Bronchial epithelial cell (primary cell): Measurements from ENCODE around the gene ZNG1A. TPM values are rescaled to one million over a fixed set of nuclear protein-coding genes. Genes with fewer than 3 reads are reported as not detected.
"Not testable (repeated sequence)": the region's sequence is repeated elsewhere in the genome, so short reads cannot be mapped to it uniquely, and the experiment has no call there.

Source experiments
- DNase-seq: peaks from one replicate; pipeline ENCODE4 v3.0.0-alpha.2; 2010; ENCODE audit warnings: low read depth
- FAIRE-seq: peaks from 2 replicates; lab custom pipeline; 2011; peaks lifted over from hg19 to GRCh38; lab: Jason Lieb, UNC
- H3K27me3 ChIP-seq: 2 replicates; pipeline ENCODE4 v1.5.1; 2011; ENCODE audit warnings: low read length; ENCODE audit not compliant: control insufficient read depth, insufficient read depth
- H3K36me3 ChIP-seq: 2 replicates; pipeline ENCODE4 v1.5.1; 2011; ENCODE audit warnings: low read length; ENCODE audit not compliant: control insufficient read depth, insufficient read depth
- H3K4me3 ChIP-seq: 2 replicates; pipeline ENCODE4 v1.5.1; 2011; ENCODE audit warnings: mild to moderate bottlenecking, low read depth, low read length, control low read depth
- total RNA-seq: library from RNA; depleted of rRNA; stranded (reverse); fragments of >200 nt; gene quantifications from 2 replicates; pipeline ENCODE4 v1.2.1, GENCODE V29; 2014

ZNG1A gene
- total RNA-seq, 1 donor from 2014 or later = 78.5 TPM

- H3K27me3 ChIP-seq = peaks cover 15% of the 10 kb centered on the region
- peak overlapping the region; percentile 23 for H3K4me3 ChIP-seq
- not testable (repeated sequence) for DNase-seq, FAIRE-seq, H3K36me3 ChIP-seq
Observed at GRCh38 chr9:113468-114266, 65.2 kb downstream of the ZNG1A start.

GRCh38 chr9:112589-113467, 66.0 kb downstream of the ZNG1A start:
- peaks cover 15% of the 10 kb centered on the region for H3K27me3 ChIP-seq
- not testable (repeated sequence) for H3K4me3 ChIP-seq, H3K36me3 ChIP-seq, DNase-seq, FAIRE-seq

- not testable (repeated sequence) for H3K36me3 ChIP-seq, FAIRE-seq, H3K4me3 ChIP-seq, DNase-seq
- peaks cover 13% of the 10 kb centered on the region for H3K27me3 ChIP-seq
Observed at GRCh38 chr9:110672-111071, 68.2 kb downstream of the ZNG1A start.

DNA sequence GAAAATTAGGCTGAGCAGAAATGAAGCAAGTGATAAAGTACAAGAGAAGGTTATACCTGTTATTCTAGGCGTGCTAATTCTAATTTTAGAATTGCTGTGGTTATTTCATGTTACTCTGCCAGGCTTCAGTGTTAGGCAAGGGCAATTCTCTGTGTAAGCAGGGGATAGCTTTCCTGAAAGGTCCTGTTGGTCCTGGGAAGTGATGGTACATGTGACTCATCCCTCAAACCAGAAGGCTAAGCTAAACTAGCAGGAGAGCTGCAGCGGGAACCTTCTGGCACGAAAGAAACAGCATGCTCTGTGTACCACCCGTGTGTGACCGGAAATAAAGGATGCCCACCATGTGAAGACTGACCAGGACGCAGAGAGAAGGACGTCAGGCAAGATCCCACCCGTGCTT, 69.3 kb downstream of the ZNG1A start:
- peaks cover 10% of the 10 kb centered on the region for H3K27me3 ChIP-seq
- FAIRE-seq, H3K4me3 ChIP-seq, H3K36me3 ChIP-seq: not testable (repeated sequence)
- peak; percentile 13 for DNase-seq

DNA sequence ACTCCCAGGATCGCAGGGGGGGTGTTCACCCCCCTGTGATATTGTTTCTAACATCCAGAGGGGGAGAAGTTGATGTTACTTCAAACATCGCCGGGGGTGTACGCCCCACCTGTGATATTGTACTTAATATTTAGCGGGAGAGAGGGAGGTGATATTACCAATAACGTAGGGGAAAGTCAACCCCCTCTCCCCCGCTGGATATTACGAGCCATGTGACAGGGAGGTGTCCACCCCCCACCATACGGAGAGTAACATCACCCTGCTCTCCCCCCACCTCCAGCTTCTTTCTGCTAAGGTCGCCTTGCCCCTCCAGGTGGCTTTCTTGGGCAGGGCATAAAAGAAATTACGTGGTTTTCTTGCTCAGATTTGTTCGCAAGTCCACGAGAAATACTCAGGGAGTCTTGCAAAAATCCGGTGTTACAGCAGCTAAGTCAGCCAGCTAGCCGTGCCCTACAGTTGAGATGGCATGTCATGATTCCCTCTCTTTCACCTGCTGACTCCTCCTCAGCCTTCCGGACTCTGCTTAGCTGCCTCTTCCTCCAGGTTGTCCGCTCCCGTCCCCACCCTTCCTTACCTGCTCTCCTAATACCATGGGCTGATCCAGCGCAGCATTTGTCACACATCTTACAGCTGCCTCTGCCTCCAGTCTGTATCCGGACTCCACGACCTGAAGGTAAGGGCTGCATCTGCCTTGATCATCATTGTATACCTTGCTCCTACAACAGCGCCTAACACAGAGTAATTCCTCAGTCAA, 69.9 kb downstream of the ZNG1A start:
- not testable (repeated sequence) for H3K27me3 ChIP-seq, H3K36me3 ChIP-seq, FAIRE-seq, H3K4me3 ChIP-seq
- peak; percentile 44 for DNase-seq

DNA sequence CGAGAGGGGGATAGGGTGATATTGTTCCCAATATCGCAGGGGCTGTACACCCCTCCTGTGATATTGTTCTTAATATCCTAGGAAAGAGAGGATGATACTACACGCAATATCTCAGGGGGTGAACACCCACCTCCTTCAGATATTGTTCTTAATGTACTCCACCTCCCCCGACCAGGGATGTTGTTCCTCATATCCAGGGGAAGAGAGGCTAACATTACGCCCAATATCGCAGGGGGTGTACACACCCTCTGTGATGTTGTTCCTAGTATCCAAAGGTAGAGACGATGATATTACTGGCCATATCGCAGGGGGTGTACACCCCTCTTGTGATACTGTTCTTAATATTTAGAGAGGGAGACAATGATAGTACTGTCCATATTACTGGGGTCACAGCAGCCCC, 72.9 kb downstream of the ZNG1A start:
- not testable (repeated sequence) for DNase-seq, H3K27me3 ChIP-seq, FAIRE-seq

GRCh38 chr9:100430-100829, 78.4 kb downstream of the ZNG1A start:
- not testable (repeated sequence) for FAIRE-seq, H3K27me3 ChIP-seq, H3K4me3 ChIP-seq, DNase-seq, H3K36me3 ChIP-seq

More for the DNA sequence above, 72.9 kb downstream of the ZNG1A start:
- H3K4me3 ChIP-seq, H3K36me3 ChIP-seq: not testable (repeated sequence)

- H3K4me3 ChIP-seq, H3K36me3 ChIP-seq, DNase-seq, FAIRE-seq, H3K27me3 ChIP-seq: not testable (repeated sequence)
Observed at GRCh38 chr9:99867-100266, 79.0 kb downstream of the ZNG1A start.

GRCh38 chr9:98775-99174, 80.1 kb downstream of the ZNG1A start:
- H3K4me3 ChIP-seq, DNase-seq, FAIRE-seq, H3K27me3 ChIP-seq, H3K36me3 ChIP-seq: not testable (repeated sequence)

DNA sequence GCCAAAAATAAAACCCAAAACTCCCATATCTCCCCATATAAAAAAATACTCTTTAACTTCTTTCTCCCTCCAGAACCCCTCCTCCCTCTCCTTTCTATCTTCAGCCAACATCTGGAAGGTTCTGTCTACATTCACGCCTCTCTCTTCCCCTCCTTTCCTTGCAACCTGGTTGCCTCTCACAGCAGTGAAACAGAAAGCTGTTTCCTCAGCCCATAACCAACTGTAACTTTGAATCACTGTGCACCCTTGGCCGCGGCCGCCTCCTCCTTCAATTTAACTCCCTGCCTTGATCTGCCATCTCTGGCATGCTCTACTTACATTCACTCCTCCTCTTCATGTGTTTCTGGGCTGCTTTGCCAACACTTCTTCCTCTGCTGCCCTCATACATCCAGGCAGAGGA, 83.9 kb downstream of the ZNG1A start:
- H3K27me3 ChIP-seq, FAIRE-seq, H3K4me3 ChIP-seq, DNase-seq, H3K36me3 ChIP-seq: not testable (repeated sequence)

DNA sequence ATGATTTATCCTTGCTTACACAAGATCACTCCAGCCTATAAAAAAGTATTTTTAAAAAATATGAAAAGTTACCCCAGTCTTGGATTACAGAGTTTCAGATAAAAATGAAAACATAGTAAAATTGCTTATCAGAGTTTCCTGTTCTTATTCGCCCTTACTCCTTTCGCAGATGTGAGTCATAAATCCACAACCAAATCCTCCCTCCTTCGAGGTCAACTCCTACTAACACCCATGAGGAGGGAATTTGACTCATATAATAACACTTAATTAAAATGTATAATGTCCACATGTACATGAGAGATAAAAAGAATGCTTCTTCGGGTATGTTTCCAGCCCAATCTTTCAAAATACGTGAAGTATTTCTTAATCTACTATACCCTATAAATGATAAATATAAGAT, 84.5 kb downstream of the ZNG1A start:
- H3K36me3 ChIP-seq, H3K4me3 ChIP-seq, H3K27me3 ChIP-seq, FAIRE-seq: not testable (repeated sequence)
- DNase-seq = peak; percentile 9

DNA sequence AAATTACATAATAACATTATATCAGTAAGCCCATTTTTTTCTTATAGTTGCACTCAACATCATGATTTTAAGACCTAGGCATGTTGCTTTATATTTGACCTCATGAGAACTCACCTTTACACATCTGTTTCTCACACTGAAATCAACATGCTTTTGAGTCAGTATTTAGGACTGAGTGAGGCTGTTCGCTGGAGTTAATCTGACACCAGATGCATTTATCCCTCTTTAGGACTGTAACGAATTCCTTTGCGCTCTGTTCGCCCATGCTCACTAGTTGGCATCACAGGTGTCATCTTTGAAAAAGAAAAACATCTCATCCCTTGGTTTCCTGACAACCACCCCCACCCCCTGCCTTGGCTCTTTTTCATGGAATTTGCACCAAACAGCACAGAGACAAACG, 84.9 kb downstream of the ZNG1A start:
- DNase-seq, H3K4me3 ChIP-seq, H3K27me3 ChIP-seq, H3K36me3 ChIP-seq, FAIRE-seq: not testable (repeated sequence)

DNA sequence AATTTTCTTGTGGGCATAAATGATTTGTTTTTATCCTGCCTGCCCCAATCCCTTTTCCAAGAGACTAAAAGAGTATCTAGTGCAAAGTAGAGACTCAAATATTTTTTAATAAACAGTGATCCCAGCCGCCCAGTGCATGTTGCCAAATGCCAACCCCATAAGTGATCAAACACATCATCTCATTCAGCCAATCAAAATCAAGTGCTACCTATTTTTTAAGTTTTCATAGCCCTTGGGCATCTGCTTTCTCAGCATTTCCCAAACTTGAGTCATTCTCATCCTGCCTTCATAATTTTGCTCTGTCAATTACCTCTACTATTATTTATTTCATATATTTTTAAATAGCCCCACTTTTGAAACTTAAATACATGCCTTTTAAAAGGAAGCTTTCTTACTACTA, 88.0 kb downstream of the ZNG1A start:
- not testable (repeated sequence) for H3K36me3 ChIP-seq, DNase-seq, H3K27me3 ChIP-seq, H3K4me3 ChIP-seq, FAIRE-seq
